Mesothelial cell of epicardium (in vitro differentiated cells): ENCODE measurements around the gene DAAM2. TPM values are rescaled to one million over a fixed set of nuclear protein-coding genes. Genes with fewer than 3 reads are reported as not detected.

Experiments used
- DNase-seq, 2 experiments: peaks; one replicate each; pipeline ENCODE4 v3.0.0; 2021; ENCODE audit warnings: low spot score in 2 of 2; ENCODE audit not compliant: unreplicated experiment in 2 of 2
- H3K27ac Mint-ChIP-seq: 2 replicates; pipeline ENCODE4 v1.8.0; 2021; ENCODE audit warnings: mixed read lengths
- H3K27me3 Mint-ChIP-seq: 2 replicates; pipeline ENCODE4 v1.8.0; 2021; ENCODE audit warnings: low read depth, mixed read lengths
- H3K36me3 Mint-ChIP-seq: 2 replicates; pipeline ENCODE4 v1.8.0; 2021; ENCODE audit warnings: mixed read lengths
- H3K4me1 Mint-ChIP-seq: 2 replicates; pipeline ENCODE4 v1.8.0; 2021; ENCODE audit warnings: mixed read lengths
- H3K4me3 Mint-ChIP-seq: 2 replicates; pipeline ENCODE4 v1.8.0; 2021; ENCODE audit warnings: mild to moderate bottlenecking, moderate library complexity, mixed read lengths
- H3K9me3 Mint-ChIP-seq: 2 replicates; pipeline ENCODE4 v1.8.0; 2021; ENCODE audit warnings: mixed read lengths
- total RNA-seq: library from RNA; stranded (reverse); gene quantifications from 3 replicates; pipeline ENCODE4 v1.2.1, GENCODE V29; 2021
- TF ChIP-seq, protein P1 (sequence below): fragments of 200-600 bp; sonication (generic); IDR thresholded peaks from one replicate; pipeline ENCODE4 v1.5.0; 2021; ENCODE audit warnings: antibody characterized with exemption; ENCODE audit not compliant: unreplicated experiment

DAAM2 gene
- total RNA-seq, 1 donor from 2014 or later: 13.7 TPM

DNA sequence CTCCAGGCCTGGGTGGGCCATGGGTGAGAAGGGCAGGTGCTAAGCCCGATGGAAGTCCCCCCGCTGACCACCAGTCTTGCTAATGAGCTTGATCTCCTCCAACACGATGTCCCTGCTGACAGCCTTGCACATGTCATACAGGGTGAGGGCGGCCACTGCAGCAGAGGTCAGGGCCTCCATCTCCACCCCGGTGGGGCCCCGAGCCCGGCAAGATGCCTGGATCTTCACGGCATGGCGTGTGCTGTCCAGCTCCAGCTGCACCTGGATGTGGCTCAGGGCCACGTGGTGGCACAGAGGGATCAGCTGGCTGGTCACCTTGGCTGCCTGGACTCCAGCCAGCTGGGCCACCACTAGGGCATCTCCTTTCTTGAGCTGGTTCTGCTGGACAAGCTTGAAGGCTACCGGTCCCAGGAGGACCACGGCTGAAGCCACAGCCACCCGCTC is 114.2 kb downstream of the DAAM2 start:
- DNase-seq: no peak
- Mint-ChIP-seq H3K4me3 (no peak overlapping the region), H3K4me1 (no peaks in the 10 kb centered on the region), H3K27ac (no peak overlapping the region), H3K36me3 (peaks cover 6% of the 10 kb centered on the region), H3K9me3 (no peaks in the 10 kb centered on the region), H3K27me3 (no peaks in the 10 kb centered on the region)
- TF ChIP-seq, protein P1, sequence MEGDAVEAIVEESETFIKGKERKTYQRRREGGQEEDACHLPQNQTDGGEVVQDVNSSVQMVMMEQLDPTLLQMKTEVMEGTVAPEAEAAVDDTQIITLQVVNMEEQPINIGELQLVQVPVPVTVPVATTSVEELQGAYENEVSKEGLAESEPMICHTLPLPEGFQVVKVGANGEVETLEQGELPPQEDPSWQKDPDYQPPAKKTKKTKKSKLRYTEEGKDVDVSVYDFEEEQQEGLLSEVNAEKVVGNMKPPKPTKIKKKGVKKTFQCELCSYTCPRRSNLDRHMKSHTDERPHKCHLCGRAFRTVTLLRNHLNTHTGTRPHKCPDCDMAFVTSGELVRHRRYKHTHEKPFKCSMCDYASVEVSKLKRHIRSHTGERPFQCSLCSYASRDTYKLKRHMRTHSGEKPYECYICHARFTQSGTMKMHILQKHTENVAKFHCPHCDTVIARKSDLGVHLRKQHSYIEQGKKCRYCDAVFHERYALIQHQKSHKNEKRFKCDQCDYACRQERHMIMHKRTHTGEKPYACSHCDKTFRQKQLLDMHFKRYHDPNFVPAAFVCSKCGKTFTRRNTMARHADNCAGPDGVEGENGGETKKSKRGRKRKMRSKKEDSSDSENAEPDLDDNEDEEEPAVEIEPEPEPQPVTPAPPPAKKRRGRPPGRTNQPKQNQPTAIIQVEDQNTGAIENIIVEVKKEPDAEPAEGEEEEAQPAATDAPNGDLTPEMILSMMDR: no peak

DNA sequence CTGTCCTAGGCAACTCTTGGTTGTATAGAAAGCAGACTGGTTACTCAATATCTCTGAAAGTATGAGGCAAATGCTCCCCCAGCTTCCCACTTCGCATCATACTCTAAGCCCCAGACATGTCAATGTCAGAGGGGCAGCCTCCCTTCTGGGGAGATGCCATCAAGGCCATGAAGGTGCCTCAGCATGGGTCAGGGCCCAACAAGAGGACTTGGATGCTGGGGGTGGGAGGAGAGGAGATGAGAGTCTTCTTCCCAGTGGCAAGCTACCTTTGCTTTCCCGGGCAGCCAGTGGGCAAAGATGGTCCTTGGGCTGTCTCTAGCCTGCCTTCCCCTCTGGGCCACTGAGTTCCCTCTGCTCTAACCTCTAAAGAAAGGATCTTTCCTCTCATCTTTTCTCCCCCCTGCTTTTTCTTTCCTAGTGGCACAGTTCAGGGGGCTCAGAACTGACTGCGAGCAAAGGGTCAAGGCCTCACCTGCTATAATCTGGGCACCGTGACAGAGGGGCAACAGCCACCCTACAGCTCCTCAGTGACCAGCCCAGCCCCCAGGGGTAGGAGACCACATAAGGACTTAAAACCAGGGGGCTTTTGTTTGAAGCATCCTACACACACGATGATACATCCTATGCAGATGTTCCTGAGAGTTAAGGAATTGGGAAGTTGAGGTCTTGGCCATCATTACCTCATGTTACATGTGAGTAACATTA is 115.8 kb downstream of the DAAM2 start:
- H3K36me3 Mint-ChIP-seq: peaks cover under 1% of the 10 kb centered on the region
- DNase-seq: no peak
- H3K4me1 Mint-ChIP-seq: no peaks in the 10 kb centered on the region
- H3K27me3 Mint-ChIP-seq: no peaks in the 10 kb centered on the region
- TF ChIP-seq, protein P1: no peak
- no peak overlapping the region for H3K27ac Mint-ChIP-seq
- H3K4me3 Mint-ChIP-seq: no peak overlapping the region
- H3K9me3 Mint-ChIP-seq: no peaks in the 10 kb centered on the region

DNA sequence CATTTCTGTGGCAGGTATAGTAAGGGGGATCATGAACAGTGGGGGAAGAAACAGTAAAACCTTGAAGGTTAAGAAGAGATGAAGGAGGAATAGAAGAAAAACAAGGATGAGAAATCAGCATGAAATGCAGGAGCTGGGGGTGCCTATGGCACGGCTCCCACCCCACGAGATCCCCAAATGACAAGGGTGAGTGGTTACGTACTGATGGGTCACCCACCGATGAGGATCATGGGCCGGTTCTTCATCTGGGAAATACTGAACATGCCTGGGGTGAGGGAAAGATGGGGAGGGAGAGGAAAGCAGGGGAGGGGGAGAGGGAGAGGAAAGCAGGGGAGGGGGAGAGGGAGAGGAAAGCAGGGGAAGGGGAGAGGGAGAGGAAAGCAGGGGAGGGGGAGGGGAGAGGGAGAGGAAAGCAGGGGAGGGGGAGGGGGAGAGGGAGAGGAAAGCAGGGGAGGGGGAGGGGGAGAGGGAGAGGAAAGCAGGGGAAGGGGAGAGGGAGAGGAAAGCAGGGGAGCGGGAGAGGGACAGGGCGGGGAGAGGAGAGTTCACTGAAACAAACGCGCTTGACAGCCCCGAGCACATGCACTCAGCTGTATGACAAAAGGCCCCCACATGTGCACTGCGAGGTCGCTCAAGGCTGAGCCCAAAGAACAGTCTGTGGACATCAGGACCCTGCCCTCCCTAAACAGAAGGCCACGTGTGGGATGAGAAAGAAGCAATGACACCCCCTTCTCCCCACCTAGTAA is 116.8 kb downstream of the DAAM2 start:
- no peak overlapping the region for H3K4me3 Mint-ChIP-seq
- H3K27me3 Mint-ChIP-seq: no peaks in the 10 kb centered on the region
- TF ChIP-seq, protein P1: no peak
- H3K36me3 Mint-ChIP-seq: no peaks in the 10 kb centered on the region
- no peak overlapping the region for H3K27ac Mint-ChIP-seq
- DNase-seq: no peak
- no peaks in the 10 kb centered on the region for H3K4me1 Mint-ChIP-seq
- no peaks in the 10 kb centered on the region for H3K9me3 Mint-ChIP-seq

DNA sequence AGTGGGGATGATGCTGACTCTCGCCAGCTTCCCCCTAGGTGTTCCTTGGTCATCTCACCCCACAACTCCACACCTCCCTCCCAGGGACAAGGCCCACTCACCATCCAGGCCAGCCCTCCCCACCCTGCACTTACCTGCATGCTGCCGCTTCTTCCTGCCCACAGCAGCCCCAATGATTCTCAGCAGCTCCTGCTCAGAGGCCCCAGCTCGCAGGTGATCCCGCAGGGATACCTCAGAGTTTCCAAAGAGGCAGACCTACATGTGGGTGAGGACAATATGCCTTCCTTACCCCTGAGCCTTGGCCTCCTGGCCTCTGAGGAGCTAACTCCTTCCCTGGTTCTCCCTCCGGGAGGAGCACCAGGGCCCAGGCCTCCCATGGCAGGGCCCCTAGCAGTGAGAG is 117.5 kb downstream of the DAAM2 start:
- Mint-ChIP-seq H3K9me3 (no peaks in the 10 kb centered on the region), H3K27me3 (no peaks in the 10 kb centered on the region), H3K27ac (no peak overlapping the region), H3K4me1 (no peaks in the 10 kb centered on the region), H3K36me3 (no peaks in the 10 kb centered on the region), H3K4me3 (no peak overlapping the region)
- TF ChIP-seq, protein P1: no peak
- no peak for DNase-seq

DNA sequence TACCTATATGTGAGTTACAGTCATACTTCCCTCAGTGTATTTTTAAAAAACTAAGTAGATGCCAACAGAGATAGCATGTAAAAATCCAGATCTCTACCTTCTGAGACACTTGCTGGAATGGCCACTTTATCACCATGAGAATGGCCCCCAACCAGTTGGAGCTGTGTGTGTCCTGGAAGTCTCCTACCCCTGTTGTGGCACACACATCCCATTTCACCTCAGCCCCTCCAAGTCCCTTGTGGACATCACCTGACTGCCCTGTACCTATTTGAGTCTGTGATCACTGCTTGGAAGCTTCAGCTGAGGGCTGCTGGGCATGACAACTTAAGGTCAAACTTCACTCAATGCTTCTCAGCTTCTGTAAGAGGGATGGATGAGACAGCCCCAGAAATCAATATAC is 118.0 kb downstream of the DAAM2 start:
- Mint-ChIP-seq H3K4me1 (no peaks in the 10 kb centered on the region), H3K36me3 (no peaks in the 10 kb centered on the region), H3K9me3 (no peaks in the 10 kb centered on the region), H3K4me3 (no peak overlapping the region), H3K27ac (no peak overlapping the region), H3K27me3 (no peaks in the 10 kb centered on the region)
- DNase-seq: no peak
- TF ChIP-seq, protein P1: no peak
